ENCODE data around the gene NOLC1. TPM values are rescaled to one million over a fixed set of nuclear protein-coding genes. Genes with fewer than 3 reads are reported as not detected.

NOLC1 gene
- total and polyA plus RNA-seq, 10 of the 15 experiments (the other 5 are each of a cell fraction or from before 2014, with no cell fraction given): 91.7 to 244 (median 128) TPM

GRCh38 chr10:102151774-102152544 lies at the start of gene NOLC1 (continued):
- TF ChIP-seq ZNF384 (IDR thresholded peaks at IDR 0.05; ENCODE audit: borderline replicate concordance, low read depth, low read length) (no peak), FOS (IDR thresholded peaks at IDR 0.05; ENCODE audit: borderline replicate concordance, extremely low read depth, insufficient read length) (no peak), ZNF622 (IDR thresholded peaks at IDR 0.05) (no peak), NR2C1 (IDR thresholded peaks at IDR 0.05) (peak; percentile 92), SMARCA5 (IDR thresholded peaks at IDR 0.05) (no peak), ZNF274 (IDR thresholded peaks at IDR 0.05; ENCODE audit: insufficient read depth, insufficient read length) (no peak), NFXL1 (IDR thresholded peaks at IDR 0.05; ENCODE audit: borderline replicate concordance) (no peak), PKNOX1 (IDR thresholded peaks at IDR 0.05) (peak; percentile 25; the same call in 1 of the 2 replicates), NBN (IDR thresholded peaks at IDR 0.05) (peak; percentile 99), SUPT20H (IDR thresholded peaks at IDR 0.05; ENCODE audit: borderline replicate concordance, control insufficient read depth, low read depth, low read length) (no peak), MLLT1 (IDR thresholded peaks at IDR 0.05) (peak; percentile 52; the same call in 1 of the 2 replicates), SMAD5 (IDR thresholded peaks at IDR 0.05; ENCODE audit: low read depth) (peak; percentile 89), CREM (IDR thresholded peaks at IDR 0.05; ENCODE audit: low read depth) (peak; percentile 100), ATF2 (IDR thresholded peaks at IDR 0.05; ENCODE audit: low read length) (0 out of 2 replicates have a peak, but pooled peaks have one; percentile 83), RCOR1 (conservative IDR thresholded peaks at IDR 0.05; ENCODE audit: low read depth, low read length) (no peak), CBX3 (IDR thresholded peaks at IDR 0.05; ENCODE audit: borderline replicate concordance, low read depth) (no peak), ETV6 (conservative IDR thresholded peaks at IDR 0.05 in 1 of 2, IDR thresholded peaks at IDR 0.05 in 1 of 2; ENCODE audit: borderline replicate concordance in 1 of 2, low read depth in 1 of 2) (no peak), ZBED1 (IDR thresholded peaks at IDR 0.05; ENCODE audit: borderline replicate concordance) (peak; percentile 73; the same call in 1 of the 2 replicates), CBFB (IDR thresholded peaks at IDR 0.05; ENCODE audit: low read depth) (no peak), SREBF2 (IDR thresholded peaks at IDR 0.05; ENCODE audit: low read length) (no peak), NFIC (IDR thresholded peaks at IDR 0.05; ENCODE audit: low read depth, low read length) (no peak), E2F4 (IDR thresholded peaks at IDR 0.05; ENCODE audit: low read depth, low read length) (peak; percentile 97), JUND (IDR thresholded peaks at IDR 0.05; ENCODE audit: low read depth, low read length) (peak; percentile 70; the same call in 1 of the 2 replicates), SPI1 (IDR thresholded peaks at IDR 0.05; ENCODE audit: borderline replicate concordance, insufficient read depth, low read depth, low read length) (0 out of 2 replicates have a peak, but pooled peaks have one; percentile 9), BRCA1 (IDR thresholded peaks at IDR 0.05; ENCODE audit: low read depth, low read length) (no peak), ZNF217 (IDR thresholded peaks at IDR 0.05) (no peak)
